ENCODE data around the gene TSEN2.
"Not testable (repeated sequence)": the region's sequence is repeated elsewhere in the genome, so short reads cannot be mapped to it uniquely, and the experiment has no call there.

TSEN2 gene

GRCh38 chr3:12447075-12447474, 37.2 kb upstream of the TSEN2 start:
- H3K4me3 ChIP-seq (ENCODE audit: low read length) = no peak overlapping the region
- no peak for DNase-seq (ENCODE audit: low read depth)
- TF ChIP-seq CTCF (conservative IDR thresholded peaks at IDR 0.05; ENCODE audit: low read length) = no peak

- not testable (repeated sequence) for H3K4me3 ChIP-seq (ENCODE audit: low read length); DNase-seq (ENCODE audit: low read depth)
Observed at GRCh38 chr3:12448404-12449202, 35.7 kb upstream of the TSEN2 start.

GRCh38 chr3:12449889-12450682, 34.2 kb upstream of the TSEN2 start:
- no peak for DNase-seq (ENCODE audit: low read depth)
- no peak for TF ChIP-seq CTCF (conservative IDR thresholded peaks at IDR 0.05; ENCODE audit: low read length)
- H3K4me3 ChIP-seq (ENCODE audit: low read length) = no peak overlapping the region

- no peak for DNase-seq (ENCODE audit: low read depth)
- no peak overlapping the region for H3K4me3 ChIP-seq (ENCODE audit: low read length)
- no peak for TF ChIP-seq CTCF (conservative IDR thresholded peaks at IDR 0.05; ENCODE audit: low read length)
Observed at GRCh38 chr3:12451481-12451880, 32.8 kb upstream of the TSEN2 start.

- H3K4me3 ChIP-seq (ENCODE audit: low read length) = no peak overlapping the region
- no peak for DNase-seq (ENCODE audit: low read depth)
- TF ChIP-seq CTCF (conservative IDR thresholded peaks at IDR 0.05; ENCODE audit: low read length) = no peak
Observed at GRCh38 chr3:12451960-12452359, 32.3 kb upstream of the TSEN2 start.

GRCh38 chr3:12452361-12453330, 31.6 kb upstream of the TSEN2 start:
- no peak for DNase-seq (ENCODE audit: low read depth)
- H3K4me3 ChIP-seq (ENCODE audit: low read length) = no peak overlapping the region
- TF ChIP-seq CTCF (conservative IDR thresholded peaks at IDR 0.05; ENCODE audit: low read length) = no peak
